ENCODE data around the gene ELL2. TPM values are rescaled to one million over a fixed set of nuclear protein-coding genes. Genes with fewer than 3 reads are reported as not detected.

The ELL2 gene
- total and polyA plus RNA-seq, 9 of the 15 experiments (the other 6 are each of a cell fraction or from before 2014, with no cell fraction given): 4.3 to 18.3 (median 14.5) TPM

- TF ChIP-seq STAT5B (CRISPR knock-in tag; IDR thresholded peaks at IDR 0.05) (no peak), USF1 (CRISPR knock-in tag; IDR thresholded peaks at IDR 0.05) (no peak), CBX1 (IDR thresholded peaks at IDR 0.05; ENCODE audit: low read depth) (no peak), CHD2 (IDR thresholded peaks at IDR 0.05; ENCODE audit: low read depth, low read length) (no peak), BRF1 (IDR thresholded peaks at IDR 0.05; ENCODE audit: borderline replicate concordance, extremely low read depth, insufficient read length) (no peak), KDM1A (IDR thresholded peaks at IDR 0.05) (peak; percentile 84 to 89), ZFPM2 (CRISPR knock-in tag; IDR thresholded peaks at IDR 0.05) (no peak), TFE3 (CRISPR knock-in tag; IDR thresholded peaks at IDR 0.05) (no peak), EWSR1 (IDR thresholded peaks at IDR 0.05; ENCODE audit: borderline replicate concordance, low read depth, partially characterized antibody) (no peak), GATA2 (CRISPR knock-in tag; IDR thresholded peaks at IDR 0.05) (peak; percentile 73), ZNF184 (CRISPR knock-in tag; IDR thresholded peaks at IDR 0.05) (no peak), ZNF584 (CRISPR knock-in tag; IDR thresholded peaks at IDR 0.05; ENCODE audit: low read depth) (0 out of 2 replicates have a peak, but pooled peaks have one; percentile 34), HNRNPUL1 (IDR thresholded peaks at IDR 0.05; ENCODE audit: low read length) (no peak), NFATC3 (IDR thresholded peaks at IDR 0.05) (no peak), TCF7L2 (IDR thresholded peaks at IDR 0.05; ENCODE audit: low read depth, low read length) (no peak)
These were observed 77.1 kb downstream of the ELL2 start (continued) for GRCh38 chr5:95884511-95884910.

Measured in K562 (cell line).